Activated T-helper 2 cell treated with anti-CD3 and anti-CD28 coated beads, Interferon-gamma antibody, Interleukin-2, Interleukin-4, amounts not matched to agents 10 μg/mL and 5 μg/mL and 100 μg/mL, durations not matched to agents 14 hours and 24 hours and 36 hours (primary cell): ENCODE measurements around the gene CLIC1. TPM values are rescaled to one million over a fixed set of nuclear protein-coding genes. Genes with fewer than 3 reads are reported as not detected.
A peak's percentile ranks its signal among the peaks of the same experiment; 100 is the strongest.

Experiments used
- DNase-seq: peaks from one replicate; pipeline ENCODE4 v3.0.0; 2021; ENCODE audit warnings: low spot score
- H3K27ac Mint-ChIP-seq: one replicate; pipeline ENCODE4 v1.8.0; 2021; ENCODE audit warnings: mixed read lengths
- H3K27me3 Mint-ChIP-seq: one replicate; pipeline ENCODE4 v1.8.0; 2021; ENCODE audit warnings: low read depth, mixed read lengths
- H3K36me3 Mint-ChIP-seq: one replicate; pipeline ENCODE4 v1.8.0; 2021; ENCODE audit warnings: low read depth, mixed read lengths
- H3K4me1 Mint-ChIP-seq: one replicate; pipeline ENCODE4 v1.8.0; 2021; ENCODE audit warnings: low read depth, mixed read lengths
- H3K4me3 Mint-ChIP-seq: one replicate; pipeline ENCODE4 v1.8.0; 2021; ENCODE audit warnings: low read depth, mild to moderate bottlenecking, moderate library complexity, mixed read lengths
- H3K9me3 Mint-ChIP-seq: one replicate; pipeline ENCODE4 v1.8.0; 2021; ENCODE audit warnings: mixed read lengths
- intact Hi-C: fragments of 100-400 bp; cut with micrococcal nuclease; formaldehyde crosslinking; loops from one replicate; pipeline ENCODE4 v1.15.1; 2023
- total RNA-seq: library from RNA; stranded (reverse); gene quantifications from 2 replicates; pipeline ENCODE4 v1.2.3, GENCODE V29; 2022

The CLIC1 gene
- total RNA-seq, 1 donor from 2014 or later, result 412 TPM

- H3K4me1 Mint-ChIP-seq, result peaks cover 23% of the 10 kb centered on the region
- H3K9me3 Mint-ChIP-seq, result no peaks in the 10 kb centered on the region
- peak; percentile 70 for DNase-seq
- no peaks in the 10 kb centered on the region for H3K27me3 Mint-ChIP-seq
- H3K4me3 Mint-ChIP-seq, result peak within 1 kb of the TSS; percentile 31
- peak within 1 kb of the TSS; percentile 83 for H3K27ac Mint-ChIP-seq
- intact Hi-C loops, result loop anchor here (2.0 kb wide), 1 partner anchor 38 kb away; no protein-coding TSS in a partner anchor
- H3K36me3 Mint-ChIP-seq, result peaks cover 30% of the 10 kb centered on the region
Measured at GRCh38 chr6:31776989-31777666, 40.8 kb upstream of the CLIC1 start, which contains the start of gene VWA7. TSS of gene VWA7 (minus strand) at chr6:31777328. CDS start at chr6:31776779, 549 bp downstream.

- Mint-ChIP-seq H3K27ac (peak overlapping the region; percentile 83), H3K4me1 (peaks cover 24% of the 10 kb centered on the region), H3K4me3 (peak overlapping the region; percentile 31), H3K9me3 (no peaks in the 10 kb centered on the region), H3K27me3 (no peaks in the 10 kb centered on the region), H3K36me3 (peaks cover 27% of the 10 kb centered on the region)
- DNase-seq, result no peak
- intact Hi-C loops, result loop anchor here (2.0 kb wide), 1 partner anchor 38 kb away; no protein-coding TSS in a partner anchor
Measured at GRCh38 chr6:31776485-31776988, 40.2 kb upstream of the CLIC1 start.

- no peak for DNase-seq
- intact Hi-C loops, result loop anchor here (2.0 kb wide), 1 partner anchor 37 kb away; no protein-coding TSS in a partner anchor
- Mint-ChIP-seq H3K4me1 (peaks cover 29% of the 10 kb centered on the region), H3K27me3 (no peaks in the 10 kb centered on the region), H3K4me3 (peak overlapping the region; percentile 31), H3K9me3 (no peaks in the 10 kb centered on the region), H3K27ac (peak overlapping the region; percentile 57), H3K36me3 (peaks cover 28% of the 10 kb centered on the region)
Measured at GRCh38 chr6:31775633-31776484, 39.5 kb upstream of the CLIC1 start.

- no peak overlapping the region for H3K4me3 Mint-ChIP-seq
- DNase-seq, result no peak
- H3K4me1 Mint-ChIP-seq, result peaks cover 29% of the 10 kb centered on the region
- no peaks in the 10 kb centered on the region for H3K9me3 Mint-ChIP-seq
- peak overlapping the region; percentile 52 for H3K27ac Mint-ChIP-seq
- H3K36me3 Mint-ChIP-seq, result peaks cover 24% of the 10 kb centered on the region
- intact Hi-C loops, result no loop called here
- no peaks in the 10 kb centered on the region for H3K27me3 Mint-ChIP-seq
Measured at GRCh38 chr6:31775184-31775583, 38.9 kb upstream of the CLIC1 start.

GRCh38 chr6:31771992-31772358 lies 35.6 kb upstream of the CLIC1 start:
- no peak for DNase-seq
- peaks cover 8% of the 10 kb centered on the region for H3K36me3 Mint-ChIP-seq
- H3K4me3 Mint-ChIP-seq, result no peak overlapping the region
- no peaks in the 10 kb centered on the region for H3K9me3 Mint-ChIP-seq
- peak overlapping the region; percentile 42 for H3K27ac Mint-ChIP-seq
- peaks cover 28% of the 10 kb centered on the region for H3K4me1 Mint-ChIP-seq
- intact Hi-C loops, result loop anchor here (2.0 to 5.0 kb wide), 2 partner anchors 41 to 60 kb away; no protein-coding TSS in a partner anchor
- H3K27me3 Mint-ChIP-seq, result no peaks in the 10 kb centered on the region

- intact Hi-C loops, result loop anchor here (2.0 to 5.0 kb wide), 2 partner anchors 40 to 61 kb away; no protein-coding TSS in a partner anchor
- Mint-ChIP-seq H3K27me3 (no peaks in the 10 kb centered on the region), H3K9me3 (no peaks in the 10 kb centered on the region), H3K27ac (no peak overlapping the region), H3K36me3 (peaks cover 12% of the 10 kb centered on the region), H3K4me1 (peaks cover 22% of the 10 kb centered on the region), H3K4me3 (no peak overlapping the region)
- DNase-seq, result no peak
Measured at GRCh38 chr6:31770860-31771259, 34.5 kb upstream of the CLIC1 start.

- Mint-ChIP-seq H3K9me3 (no peaks in the 10 kb centered on the region), H3K36me3 (peaks cover 18% of the 10 kb centered on the region), H3K4me3 (no peak overlapping the region), H3K27ac (no peak overlapping the region), H3K27me3 (no peaks in the 10 kb centered on the region), H3K4me1 (peaks cover 15% of the 10 kb centered on the region)
- peak; percentile 77 for DNase-seq
- intact Hi-C loops, result loop anchor here (2.0 to 5.0 kb wide), 2 partner anchors 39 to 62 kb away; no protein-coding TSS in a partner anchor
Measured at GRCh38 chr6:31769684-31770371, 33.5 kb upstream of the CLIC1 start.

GRCh38 chr6:31768363-31769257 lies 32.3 kb upstream of the CLIC1 start:
- Mint-ChIP-seq H3K4me3 (no peak overlapping the region), H3K9me3 (no peaks in the 10 kb centered on the region), H3K27ac (no peak overlapping the region), H3K36me3 (peaks cover 27% of the 10 kb centered on the region), H3K4me1 (peaks cover 17% of the 10 kb centered on the region), H3K27me3 (no peaks in the 10 kb centered on the region)
- DNase-seq, result no peak
- intact Hi-C loops, result no loop called here

GRCh38 chr6:31767096-31767645 lies 30.8 kb upstream of the CLIC1 start:
- DNase-seq, result no peak
- H3K27ac Mint-ChIP-seq, result no peak overlapping the region
- no peaks in the 10 kb centered on the region for H3K9me3 Mint-ChIP-seq
- H3K27me3 Mint-ChIP-seq, result no peaks in the 10 kb centered on the region
- H3K4me1 Mint-ChIP-seq, result peaks cover 13% of the 10 kb centered on the region
- intact Hi-C loops, result no loop called here
- H3K36me3 Mint-ChIP-seq, result peaks cover 39% of the 10 kb centered on the region
- H3K4me3 Mint-ChIP-seq, result no peak overlapping the region

GRCh38 chr6:31765910-31766794 lies 29.8 kb upstream of the CLIC1 start:
- H3K27ac Mint-ChIP-seq, result no peak overlapping the region
- H3K36me3 Mint-ChIP-seq, result peaks cover 41% of the 10 kb centered on the region
- no peak overlapping the region for H3K4me3 Mint-ChIP-seq
- DNase-seq, result no peak
- H3K4me1 Mint-ChIP-seq, result peaks cover 7% of the 10 kb centered on the region
- H3K27me3 Mint-ChIP-seq, result no peaks in the 10 kb centered on the region
- no peaks in the 10 kb centered on the region for H3K9me3 Mint-ChIP-seq
- intact Hi-C loops, result no loop called here

GRCh38 chr6:31765559-31765909 lies 29.2 kb upstream of the CLIC1 start:
- Mint-ChIP-seq H3K9me3 (no peaks in the 10 kb centered on the region), H3K27ac (peak overlapping the region; percentile 63), H3K27me3 (no peaks in the 10 kb centered on the region), H3K36me3 (peaks cover 45% of the 10 kb centered on the region), H3K4me3 (no peak overlapping the region), H3K4me1 (peaks cover 6% of the 10 kb centered on the region)
- intact Hi-C loops, result no loop called here
- no peak for DNase-seq
